NCI-H82 treated with DMSO at 0.1 percent for 48 hours (cell line): Measurements from ENCODE around the gene SLC4A7.
"Not testable (repeated sequence)": the region's sequence is repeated elsewhere in the genome, so short reads cannot be mapped to it uniquely, and the experiment has no call there.

Experiments used
- DNase-seq: peaks from one replicate; lab custom pipeline; 2025; ENCODE audit not compliant: unreplicated experiment; lab: John Stamatoyannopoulos, UW

The SLC4A7 gene

DNA sequence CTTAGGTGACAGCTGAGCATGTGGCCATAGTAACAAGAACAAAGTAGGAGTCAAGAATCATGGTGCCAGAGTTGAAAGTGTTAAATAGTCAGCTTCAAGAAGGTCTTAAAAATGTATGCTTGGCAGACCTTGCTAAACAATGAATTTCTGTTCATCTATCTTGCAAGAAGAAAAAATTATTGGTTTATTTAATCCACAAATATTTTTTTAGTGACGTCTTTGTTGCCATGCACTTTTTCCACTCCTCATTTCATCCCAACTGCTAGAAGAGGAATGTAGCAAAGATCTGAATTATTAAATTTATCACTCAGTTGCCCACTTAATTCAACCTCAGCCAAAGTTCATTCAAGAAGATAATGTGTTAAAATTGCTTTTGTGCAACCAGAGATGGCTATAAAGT lies 3.2 kb upstream of the SLC4A7 start:
- no peak for DNase-seq

DNA sequence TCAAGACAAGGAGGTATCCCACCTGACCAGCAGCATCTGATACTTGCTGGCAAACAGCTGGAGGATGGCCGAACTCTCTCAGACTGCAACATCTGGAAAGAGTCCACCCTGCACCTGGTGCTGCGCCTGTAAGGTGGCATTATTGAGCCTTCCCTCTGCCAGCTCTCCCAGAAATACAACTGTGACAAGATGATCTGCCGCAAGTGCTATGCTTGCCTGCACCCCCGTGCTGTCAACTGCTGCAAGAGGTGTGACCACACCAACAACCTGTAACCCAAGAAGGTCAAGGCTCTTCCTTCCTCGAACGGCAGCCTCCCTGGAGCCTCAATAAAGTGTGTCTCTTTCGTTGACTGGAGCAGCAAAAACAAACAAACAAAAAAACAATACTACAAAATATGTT lies 2.2 kb upstream of the SLC4A7 start:
- DNase-seq, result no peak

DNA sequence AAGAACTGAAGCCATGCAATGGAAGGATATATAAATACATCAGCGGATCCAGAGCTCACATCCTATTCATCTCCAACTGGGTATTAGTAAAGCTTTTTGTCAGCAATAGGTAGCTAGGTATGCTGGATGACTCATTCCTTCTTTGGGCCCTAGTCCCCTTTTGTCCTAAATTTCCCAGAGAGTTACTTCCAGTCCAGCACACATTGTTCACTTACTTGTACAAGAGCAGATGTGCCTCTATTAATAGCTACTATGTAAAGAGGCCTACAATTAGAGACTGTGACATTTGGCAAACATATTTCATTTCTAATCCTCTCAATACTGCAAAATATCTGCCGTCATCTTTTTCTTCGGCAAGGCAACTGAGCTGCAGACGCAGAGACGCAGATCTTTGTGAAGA lies 1.7 kb upstream of the SLC4A7 start:
- no peak for DNase-seq

DNA sequence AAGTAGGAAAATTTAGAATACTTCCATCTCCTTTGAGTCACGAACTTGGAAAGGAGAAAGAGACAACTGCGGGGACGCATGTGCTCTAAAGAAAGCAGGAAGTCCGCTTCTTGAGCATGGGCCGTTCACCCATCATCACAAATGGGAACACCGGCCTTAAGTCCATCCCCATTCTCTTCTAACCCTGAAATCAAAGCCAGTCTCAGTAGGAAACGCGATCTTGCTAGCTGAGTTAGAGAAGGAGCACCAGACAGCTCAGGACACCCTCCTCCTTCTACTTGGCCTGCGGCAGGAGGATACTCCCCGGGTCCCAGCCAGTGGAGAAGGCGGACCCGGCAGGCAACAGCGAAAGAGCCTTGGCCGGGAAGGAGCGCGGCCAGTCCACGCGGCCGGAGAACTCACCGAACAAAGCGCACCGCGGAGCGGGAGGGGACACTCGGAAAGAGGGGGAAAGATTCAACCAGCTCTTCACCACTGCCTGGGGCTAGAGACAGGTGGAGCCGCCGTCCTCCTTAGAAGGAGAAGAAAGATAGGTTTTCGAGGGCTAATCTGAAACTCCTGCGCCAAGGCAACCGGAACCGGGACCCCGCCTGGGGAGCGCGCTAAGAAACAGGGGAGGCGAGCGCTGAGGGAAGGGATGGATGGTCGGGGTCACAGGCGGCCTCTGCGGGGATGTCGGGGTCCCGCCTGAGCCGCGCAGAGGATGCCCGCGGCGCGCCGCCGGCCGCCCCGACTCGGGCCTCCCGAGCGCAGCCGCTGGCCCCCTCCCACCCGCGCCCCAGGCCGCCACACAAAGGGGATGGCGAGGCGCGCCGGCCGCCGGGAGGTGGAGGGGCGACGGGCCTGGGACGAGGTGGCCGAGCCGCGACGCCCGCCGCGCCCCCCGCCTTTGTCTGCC lies 818 bp downstream of the SLC4A7 start:
- no peak for DNase-seq

DNA sequence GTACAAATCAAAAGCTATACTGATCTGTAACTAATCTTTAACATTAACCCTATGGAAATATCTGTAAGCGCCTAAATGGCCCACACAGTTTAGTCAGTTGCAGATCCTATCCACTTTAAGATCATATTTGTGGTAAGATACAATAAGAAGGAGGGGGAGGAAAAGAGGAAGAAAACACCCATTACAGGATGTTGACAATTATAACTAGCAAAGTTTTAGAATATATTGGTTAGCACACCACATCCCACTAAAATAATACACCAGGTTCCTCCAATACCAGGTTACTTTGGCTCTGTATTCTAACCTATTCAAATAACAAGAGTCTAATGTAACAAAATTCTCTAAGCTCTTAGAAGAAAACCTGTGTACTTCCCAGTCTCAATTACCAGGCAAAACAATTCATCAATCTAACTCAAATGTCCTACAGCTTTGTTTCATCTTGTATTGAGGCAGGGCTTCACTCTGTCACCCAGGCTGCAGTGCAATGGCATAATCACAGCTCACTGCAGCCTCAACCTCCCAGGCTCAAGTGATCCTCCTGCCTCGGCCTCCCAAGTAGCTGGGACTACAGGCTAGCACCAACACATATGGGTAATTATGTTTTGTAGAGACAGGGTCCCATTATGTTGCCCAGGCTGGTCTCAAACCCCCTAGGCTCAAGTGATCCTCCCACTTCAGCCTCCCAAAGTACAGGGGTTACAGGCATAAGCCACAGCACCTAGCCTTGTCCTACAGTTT lies 4.2 kb downstream of the SLC4A7 start:
- DNase-seq, result no peak

DNA sequence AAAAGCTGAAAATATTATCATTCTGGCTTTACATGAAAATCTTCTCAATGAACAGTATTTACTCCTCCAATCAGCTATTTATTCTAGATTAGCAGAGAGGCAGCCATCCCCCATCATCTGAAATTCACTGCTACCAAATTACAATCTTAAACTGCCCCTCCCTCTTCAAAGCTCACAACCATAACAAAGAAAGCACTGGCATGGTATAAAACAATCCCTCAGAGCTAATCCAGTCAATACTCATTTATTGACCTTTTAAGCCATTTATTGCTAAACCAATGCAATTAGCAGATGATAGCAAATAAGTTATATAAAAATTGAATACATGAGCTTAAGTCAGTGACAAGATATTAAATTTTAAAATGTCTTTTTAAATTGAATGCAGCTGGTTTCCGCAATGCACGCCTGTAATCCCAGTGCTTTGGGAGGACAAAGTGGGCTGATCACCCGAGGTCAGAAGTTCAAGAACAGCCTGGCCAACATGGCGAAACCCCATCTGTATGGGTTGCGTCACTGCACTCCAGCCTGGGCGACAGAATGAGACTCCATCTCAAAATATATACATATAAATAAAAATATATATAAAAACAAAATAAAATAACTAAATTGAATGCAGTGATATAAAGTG lies 12.1 kb downstream of the SLC4A7 start:
- DNase-seq, result peak; percentile 19

DNA sequence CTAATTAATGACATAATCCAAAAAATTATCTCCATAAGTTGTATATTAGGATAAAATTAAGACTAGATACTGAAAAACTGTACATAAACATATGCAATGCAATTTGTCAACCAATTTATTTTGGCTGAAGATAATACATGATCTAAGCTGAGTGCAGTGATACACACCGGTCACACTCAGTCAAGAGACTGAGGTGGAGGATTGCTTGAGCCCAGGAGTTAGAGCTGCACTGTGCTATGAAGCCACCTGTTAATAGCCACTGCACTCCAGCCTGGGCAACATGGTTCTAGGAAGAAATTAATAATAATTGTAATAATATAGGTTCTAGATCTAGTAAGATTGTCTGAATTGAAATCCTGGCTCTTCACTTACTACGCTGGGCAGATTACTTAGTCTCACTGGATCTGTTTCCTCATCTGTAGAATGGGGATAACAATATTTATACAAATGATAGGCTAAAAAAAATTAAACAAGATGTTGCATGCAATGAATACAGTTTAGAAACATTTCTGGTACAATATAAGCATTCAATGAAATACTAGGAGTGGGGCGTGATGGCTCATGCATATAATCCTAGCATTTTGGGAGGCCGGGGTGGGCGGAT lies 15.8 kb downstream of the SLC4A7 start:
- DNase-seq, result no peak

DNA sequence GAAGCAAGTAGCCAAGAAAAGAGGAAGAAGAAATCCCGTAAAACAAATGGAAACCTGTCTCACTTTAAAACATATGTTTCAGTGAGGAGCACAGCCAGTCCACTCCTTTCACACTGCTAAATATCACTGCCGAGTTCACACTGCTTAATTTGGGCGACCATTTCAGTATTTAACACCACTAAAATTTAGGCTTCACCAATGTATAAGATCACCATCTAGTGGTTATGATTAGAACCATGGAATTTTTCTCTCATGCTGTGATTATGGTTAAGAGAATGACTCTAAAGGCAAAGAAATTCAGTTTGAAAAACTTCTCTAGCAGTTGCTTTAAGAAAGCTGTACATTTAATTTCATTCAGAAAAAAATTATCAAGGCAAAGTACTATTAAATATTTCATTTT lies 16.6 kb downstream of the SLC4A7 start:
- no peak for DNase-seq

DNA sequence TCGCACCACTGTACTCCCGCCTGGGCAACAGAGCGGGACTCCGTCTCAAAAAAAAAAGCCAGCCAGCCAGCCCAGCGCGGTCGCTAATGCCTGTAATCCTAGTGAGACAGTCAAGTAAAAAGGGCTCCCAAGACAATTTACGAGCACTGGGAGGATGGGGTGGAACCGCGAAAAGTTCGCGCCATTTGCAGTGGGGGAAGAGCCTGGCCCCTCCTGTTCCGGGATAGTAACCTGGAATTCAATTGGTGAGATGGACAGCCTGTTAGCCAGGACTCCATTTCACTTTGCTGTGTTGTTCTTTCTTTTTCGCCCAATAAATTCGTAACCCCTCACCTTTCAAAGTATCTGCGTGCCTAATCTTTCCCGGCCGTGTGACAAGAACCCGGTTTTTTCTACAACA lies 19.5 kb downstream of the SLC4A7 start:
- DNase-seq, result no peak

DNA sequence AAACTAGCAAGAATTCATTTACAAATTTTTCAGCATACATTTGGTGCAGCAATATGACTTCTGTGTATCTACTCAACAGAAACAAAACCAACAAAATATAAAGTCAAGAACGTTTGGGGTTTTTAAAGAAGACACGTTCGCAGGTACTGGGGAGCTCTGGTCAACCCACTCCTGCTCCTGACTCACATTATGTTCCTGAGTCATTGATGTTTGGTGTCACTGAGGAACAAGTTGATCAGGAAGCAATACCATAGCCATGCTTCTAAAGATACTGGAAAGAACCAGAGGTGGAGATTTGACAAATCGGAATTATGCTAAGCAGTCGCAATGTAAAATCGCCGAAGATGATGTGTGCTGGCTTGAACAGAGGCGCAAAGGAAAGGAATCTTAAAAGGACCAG lies 22.0 kb downstream of the SLC4A7 start:
- no peak for DNase-seq

DNA sequence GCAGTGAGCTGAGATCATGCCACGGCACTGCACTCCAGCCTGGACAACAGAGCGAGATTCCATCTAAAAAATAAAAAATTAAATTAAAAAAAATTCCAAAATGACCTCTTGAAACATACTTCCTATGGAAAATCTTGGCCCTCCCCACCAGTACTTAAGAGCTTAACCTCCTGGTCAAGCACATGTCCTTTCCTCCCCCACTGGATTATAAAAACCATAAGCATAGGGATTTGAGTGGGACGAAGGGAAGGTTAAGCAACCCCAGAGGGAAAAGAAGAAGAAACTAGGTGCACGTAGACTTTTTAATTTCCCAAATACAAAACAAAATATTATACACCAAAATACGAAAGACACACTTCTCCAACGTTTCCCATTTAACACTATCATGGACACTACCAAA lies 25.3 kb downstream of the SLC4A7 start:
- DNase-seq, result peak; percentile 21

DNA sequence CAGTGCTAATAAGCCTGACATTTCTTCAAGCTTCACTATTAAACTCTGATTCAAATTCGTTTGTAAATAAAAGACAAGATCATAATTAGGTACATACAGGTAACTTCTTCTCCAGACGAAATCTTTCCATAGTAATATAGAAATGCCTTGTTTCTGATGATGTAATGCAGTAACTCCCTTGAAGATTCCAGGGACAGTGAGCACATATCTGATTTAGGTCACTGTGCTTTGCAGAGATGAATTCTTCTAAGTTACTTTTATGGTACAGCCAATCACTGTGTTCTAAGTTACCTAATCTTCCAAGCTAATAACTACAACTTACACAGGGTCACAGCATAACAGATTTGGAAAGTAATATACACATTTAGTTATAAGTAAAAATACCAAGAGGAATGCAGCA lies 27.6 kb downstream of the SLC4A7 start:
- DNase-seq, result no peak

DNA sequence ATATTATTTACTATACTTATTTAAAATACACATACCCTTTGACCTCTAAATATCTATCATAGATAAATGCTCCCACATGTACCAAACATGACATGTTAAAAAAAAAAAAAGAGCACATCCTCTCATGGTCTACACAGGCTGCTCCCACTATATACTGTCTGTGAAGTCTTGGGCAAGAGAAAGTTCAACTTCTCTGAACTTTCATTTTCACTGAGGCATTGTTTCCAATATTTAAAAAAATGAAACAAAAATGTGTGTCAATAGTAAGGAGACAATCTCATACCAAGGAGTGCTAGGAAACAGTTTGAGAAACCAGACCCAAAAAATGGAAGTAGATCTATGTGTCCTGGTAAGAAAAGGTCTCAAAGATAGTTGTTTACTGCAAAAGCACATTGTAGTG lies 29.3 kb downstream of the SLC4A7 start:
- no peak for DNase-seq

DNA sequence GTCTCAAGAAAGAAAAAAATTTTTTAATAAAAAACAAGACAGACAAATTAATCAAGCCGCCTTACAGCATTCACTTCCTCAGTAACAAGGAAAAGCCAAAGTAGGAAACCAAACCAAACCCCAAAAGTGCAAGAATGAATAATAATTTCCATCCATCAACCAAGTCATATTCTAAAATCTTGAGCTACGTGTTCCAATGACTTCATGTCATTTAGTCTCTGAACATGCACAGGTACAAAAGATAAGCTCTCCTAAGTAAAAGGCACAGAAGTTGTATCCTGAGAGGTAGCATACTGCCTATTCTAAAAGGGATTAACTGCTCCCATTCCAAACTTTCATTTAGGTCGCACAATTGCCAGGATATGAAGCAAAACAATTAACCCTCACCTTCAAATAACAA lies 29.7 kb downstream of the SLC4A7 start:
- DNase-seq, result no peak

DNA sequence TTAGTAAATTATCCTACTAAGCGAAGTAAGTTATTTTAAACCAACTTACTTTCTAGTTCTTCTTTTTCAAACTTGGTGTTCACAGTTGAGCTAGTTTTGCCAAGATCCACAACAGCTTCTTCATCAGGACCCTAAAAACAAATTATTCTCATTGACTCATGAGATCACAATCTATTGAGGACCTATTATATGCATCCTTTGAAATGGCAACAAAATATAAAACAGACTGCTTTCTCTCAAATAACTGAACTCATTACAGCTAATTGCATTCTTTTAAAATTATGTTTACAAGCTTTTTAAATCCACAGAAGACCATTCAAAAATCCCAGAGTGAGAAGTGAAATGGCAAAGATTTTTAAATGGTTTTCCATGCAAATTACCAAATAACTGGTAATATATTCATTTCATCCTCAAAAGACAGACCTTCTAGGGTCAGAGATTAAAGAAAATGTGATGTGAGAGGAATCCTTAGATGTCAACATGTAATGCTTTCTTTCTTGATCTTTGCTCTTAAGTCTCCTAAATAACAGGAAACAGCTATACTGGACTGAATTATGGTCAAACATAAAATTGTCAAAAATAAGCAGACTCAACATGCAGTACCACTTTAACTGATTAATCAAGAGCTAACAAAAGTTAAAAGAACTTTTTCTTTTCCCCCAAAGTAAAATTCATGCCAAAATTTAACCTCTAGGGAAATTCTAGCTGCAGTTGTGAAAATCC lies 31.7 kb downstream of the SLC4A7 start:
- no peak for DNase-seq

DNA sequence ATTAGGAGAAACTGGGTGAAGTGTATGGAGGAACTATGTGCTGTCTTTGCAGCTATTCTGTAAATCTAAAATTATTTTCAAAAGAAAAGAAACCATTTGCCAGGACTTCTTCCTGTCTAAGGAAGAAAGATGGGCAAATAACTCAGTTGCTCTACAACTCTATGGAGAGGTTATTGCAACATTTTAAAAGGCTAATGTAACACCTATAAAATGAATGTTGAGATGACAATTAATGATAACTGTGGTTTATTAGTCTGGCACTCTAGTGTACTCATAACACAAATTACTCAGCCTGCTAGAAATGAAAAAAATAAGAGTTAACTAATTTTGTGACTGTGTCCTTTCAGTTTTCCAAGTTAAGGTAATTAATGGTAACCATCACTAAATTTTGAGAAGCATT lies 32.3 kb downstream of the SLC4A7 start:
- DNase-seq, result no peak

DNA sequence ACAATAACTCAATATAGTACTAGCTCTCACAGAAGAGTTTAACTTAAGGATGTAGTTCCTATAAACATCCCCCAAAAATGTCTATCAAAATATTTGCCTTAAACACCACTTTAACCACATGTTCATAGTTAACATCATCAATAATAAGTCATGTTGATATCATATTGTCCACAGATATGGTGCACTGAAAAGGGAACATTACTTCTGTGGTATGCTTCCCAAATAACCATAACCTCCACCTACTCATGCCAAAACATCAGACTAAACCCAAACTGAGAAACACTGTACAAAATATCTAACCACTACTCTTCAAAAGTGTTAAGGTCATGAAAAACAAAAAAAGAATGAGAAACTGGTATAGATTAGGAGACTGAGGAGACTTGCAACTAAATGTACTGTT lies 32.9 kb downstream of the SLC4A7 start:
- no peak for DNase-seq

DNA sequence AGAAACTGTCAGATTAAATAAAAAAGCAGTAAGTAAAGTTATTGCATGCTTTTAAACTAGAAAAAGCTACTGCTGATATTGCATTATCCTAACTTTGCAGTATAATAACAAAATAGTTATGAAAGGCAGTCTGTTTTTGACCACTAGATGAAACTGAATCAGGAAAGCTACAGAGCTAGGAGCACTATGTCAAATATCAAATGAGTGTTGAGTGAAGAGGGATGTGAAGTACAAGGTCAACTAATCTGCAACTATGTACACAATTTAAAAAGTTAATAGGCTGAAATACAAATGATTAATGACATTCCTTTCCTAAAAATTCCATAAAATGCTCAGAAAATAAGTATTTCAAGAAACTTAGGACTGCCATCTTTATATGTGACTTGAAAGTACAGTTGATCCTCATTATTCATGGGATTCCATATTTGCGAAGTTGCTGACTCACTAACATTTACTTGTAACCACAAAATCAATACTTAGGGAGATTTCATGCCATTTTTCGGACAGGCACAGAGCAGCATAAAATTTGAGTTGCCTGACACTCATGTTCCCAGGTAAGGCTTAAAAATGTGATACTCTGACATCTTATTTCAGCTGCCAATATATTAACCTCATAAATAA lies 34.5 kb downstream of the SLC4A7 start:
- DNase-seq, result no peak

DNA sequence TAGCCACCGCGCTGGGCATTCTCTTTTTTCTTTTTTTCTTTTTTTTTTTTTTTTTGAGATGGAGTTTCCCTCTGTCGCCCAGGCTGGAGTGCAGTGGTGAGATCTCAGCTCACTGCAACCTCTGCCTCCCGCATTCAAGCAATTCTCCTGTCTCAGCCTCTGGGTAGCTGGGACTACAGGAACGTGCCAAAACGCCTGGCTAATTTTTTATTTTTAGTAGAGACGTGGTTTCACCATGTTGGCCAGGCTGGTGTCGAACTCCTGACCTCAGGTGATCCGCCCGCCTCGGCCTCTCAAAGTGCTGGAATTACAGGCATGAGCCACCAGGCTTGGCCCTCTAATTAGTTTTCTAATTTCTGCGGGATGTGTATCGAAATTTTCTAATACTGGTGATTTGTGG lies 41.2 kb downstream of the SLC4A7 start:
- not testable (repeated sequence) for DNase-seq

DNA sequence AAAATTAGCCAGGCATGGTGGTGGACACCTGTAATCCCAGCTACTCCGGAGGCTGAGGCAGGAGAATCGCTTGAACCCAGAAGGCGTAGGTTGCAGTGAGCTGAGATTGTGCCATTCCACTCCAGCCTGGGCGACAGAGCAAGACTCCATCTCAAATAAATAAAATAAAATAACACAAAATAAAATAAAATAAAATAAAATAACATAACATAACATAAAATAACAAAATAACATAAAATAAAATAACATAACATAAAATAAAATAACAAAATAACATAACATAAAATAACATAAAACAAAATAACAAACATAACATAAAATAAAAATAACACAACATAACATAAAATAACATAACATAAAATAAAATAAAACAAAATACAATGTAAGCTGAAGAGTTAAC lies 45.8 kb downstream of the SLC4A7 start:
- DNase-seq, result not testable (repeated sequence)

DNA sequence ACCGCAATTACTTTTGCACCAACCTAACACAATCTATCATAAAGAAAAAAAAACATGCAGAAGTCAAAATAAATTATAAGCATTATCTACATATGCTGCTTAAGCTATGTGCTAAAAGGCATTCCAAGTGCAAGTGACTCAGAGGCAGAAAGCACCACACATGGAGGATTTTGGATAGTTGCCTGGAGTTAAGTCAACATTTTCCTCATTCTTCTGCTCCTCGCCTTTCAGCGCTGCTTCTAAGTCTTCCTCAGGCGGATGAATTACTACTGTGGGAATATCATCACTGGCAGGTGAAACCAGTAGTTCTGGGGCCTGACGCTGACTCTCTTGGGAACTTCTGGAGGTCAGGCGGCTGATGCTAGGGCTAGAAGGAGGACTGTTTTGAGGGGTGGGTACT lies 53.1 kb downstream of the SLC4A7 start:
- no peak for DNase-seq
